GM21825 (cell line): ENCODE results near the gene TMA7.

Experiments
- ATAC-seq: cut with Tn5 transposase; IDR thresholded peaks from one replicate; pipeline ENCODE4 v1.9.1; 2021; ENCODE audit warnings: mild to moderate bottlenecking, moderate library complexity; ENCODE audit not compliant: unreplicated experiment

TMA7 gene

DNA sequence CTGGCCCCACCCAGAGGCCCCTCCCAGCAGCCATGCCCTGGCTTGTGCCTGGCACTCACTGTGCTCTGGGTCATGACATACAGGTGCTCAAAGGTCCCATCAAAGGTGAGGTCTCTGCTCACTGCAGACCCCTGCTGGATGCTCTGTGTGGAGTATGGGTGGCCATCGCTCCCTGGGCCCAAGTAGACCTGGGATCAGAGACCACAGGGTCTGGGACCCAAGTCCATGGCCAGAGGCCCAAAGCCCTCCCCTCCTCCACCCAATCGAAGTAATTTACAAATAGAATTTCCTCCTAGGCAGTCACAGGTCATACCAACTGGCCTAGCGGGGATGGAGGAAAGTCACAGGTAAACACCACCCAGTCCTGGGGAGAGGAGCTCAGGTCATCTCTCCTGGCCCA lies 17.8 kb upstream of the TMA7 start:
- ATAC-seq, result no peak

DNA sequence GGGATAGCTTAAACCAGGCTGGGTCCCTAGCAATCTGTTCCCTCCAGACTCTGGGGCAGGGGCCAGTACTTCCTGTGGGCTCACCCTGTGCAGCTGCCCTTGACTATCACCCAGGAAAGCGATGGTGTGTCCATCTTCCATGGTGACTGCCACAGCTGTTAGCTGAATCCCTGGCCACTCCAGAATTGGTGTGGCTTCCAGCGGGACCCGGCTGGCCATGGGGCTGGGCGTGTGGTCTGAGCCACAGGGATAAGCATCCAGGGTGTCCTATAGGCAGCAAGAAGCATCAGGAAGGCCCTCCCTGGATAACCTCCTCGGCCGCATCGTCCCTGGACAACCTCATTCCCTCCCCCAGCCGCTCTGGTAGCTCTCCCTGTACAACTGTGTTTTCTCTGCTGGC lies 17.4 kb upstream of the TMA7 start:
- no peak for ATAC-seq

DNA sequence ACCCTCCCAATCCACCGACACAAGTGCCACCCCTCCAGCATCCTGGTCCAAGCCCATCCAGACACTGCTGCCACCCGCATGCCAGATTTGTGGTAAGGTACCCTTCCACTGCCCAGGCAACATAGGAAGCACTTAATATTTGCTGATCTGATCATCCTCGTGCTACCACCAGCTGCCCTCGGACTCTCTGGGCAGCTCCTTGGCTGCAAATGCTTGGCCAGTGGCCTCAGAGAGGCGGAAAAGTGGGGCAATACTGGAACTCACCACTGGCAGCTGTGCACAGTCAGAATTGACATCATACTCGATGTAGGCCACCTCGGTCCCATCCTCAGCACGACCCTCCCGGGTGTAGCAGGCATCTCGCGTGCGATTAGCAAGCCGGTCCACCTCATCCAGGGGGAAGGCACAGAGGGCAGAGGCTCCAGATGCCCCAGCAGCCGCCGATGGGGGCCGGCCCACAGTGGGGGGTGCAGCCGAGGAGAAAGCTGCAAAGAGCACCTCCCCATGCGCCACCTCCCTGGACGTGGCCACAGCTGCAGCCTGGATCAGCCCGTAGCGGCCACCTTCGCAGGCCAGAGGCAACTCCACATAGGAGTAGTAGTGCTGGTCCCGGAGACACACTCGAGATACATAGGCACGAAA lies 16.7 kb upstream of the TMA7 start:
- no peak for ATAC-seq

DNA sequence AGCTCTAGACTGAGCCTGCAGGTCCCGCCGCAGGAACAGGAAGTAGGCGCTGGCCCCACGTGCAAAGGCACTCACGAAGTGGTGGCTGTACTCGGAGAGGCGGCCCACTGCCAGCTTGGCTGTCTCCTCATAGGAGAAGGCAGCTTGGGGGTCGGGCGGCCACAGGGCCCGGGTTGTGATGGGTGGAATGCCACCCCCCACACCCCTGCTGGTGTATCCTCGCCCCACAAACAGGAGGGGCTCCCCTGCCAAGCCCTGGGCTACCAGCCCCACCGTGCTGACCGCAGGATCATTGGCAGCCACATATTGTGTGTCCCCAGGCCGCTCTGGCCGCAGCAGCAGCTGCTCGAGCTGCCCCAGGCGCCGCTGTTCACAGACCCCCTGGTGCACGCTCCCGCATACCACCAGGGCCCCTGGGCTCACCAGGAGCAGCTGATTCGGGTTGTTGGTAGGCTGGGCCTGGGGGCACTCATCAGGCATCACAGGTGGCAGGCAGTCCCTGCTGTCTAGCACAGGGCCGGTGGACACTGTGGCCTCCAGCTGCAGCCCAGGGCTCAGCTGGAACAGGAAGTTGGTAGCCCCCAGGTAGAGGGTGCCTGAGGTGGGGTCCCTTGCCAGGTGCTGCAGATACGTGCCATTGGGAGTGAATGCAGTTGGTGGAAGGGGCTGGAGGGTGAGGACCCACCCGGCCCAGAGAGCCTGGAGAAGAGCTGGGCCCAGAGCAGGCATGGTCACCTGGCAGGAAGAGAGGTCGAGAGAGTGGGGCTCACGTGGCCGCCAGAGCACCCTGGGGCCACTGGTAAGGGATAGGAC lies 16.0 kb upstream of the TMA7 start:
- ATAC-seq, result no peak

DNA sequence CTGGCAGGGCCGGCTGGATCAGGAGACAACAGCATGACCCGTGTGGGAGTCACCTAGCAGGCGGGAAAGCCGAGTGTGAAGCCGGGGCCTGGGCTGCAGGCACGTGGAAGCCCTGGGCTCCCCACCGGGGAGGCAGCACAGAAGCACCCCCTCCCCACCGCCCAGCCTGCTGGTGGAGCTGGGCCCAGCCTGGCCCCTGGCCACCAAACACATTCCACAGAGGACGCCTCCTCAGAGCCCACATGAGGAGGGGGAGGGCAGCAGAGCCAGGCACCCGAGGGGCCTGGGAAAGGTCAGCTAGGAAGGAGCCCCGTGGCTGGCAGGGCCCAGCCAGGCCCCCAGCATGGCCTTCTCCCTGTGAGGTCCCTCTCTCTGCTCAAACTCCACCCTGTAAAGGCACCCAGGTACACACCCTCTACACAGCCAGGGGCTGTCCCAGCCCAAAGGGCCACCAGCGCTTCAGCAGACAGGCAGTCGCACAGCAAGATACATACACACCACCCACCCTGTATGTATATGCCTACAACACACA lies 14.7 kb upstream of the TMA7 start:
- ATAC-seq, result no peak

DNA sequence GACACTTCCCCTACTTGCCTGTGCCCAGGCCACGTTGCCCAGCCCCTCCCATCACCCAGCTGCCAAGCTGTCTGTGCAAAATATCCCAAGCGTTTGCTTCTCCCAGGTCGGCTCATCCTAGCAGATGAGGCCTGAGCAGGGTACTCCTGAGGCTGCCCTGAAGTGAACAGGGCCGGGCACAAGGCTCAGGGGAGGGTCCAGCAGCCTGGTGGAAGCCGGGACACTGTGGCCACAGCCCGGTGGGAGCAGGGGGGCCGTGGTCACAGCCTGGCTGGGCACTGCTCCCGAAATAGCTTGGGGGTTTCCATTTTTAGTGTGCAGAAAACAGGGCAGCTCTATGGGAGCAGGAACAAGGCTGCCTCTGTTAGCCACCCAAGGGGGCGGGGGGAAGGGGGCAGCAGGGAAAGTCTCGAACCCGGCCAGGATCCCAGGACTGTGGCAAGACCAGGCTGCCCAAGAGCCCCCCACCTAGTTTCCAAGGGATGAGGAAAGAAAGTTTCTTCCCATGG lies 13.6 kb upstream of the TMA7 start:
- no peak for ATAC-seq

DNA sequence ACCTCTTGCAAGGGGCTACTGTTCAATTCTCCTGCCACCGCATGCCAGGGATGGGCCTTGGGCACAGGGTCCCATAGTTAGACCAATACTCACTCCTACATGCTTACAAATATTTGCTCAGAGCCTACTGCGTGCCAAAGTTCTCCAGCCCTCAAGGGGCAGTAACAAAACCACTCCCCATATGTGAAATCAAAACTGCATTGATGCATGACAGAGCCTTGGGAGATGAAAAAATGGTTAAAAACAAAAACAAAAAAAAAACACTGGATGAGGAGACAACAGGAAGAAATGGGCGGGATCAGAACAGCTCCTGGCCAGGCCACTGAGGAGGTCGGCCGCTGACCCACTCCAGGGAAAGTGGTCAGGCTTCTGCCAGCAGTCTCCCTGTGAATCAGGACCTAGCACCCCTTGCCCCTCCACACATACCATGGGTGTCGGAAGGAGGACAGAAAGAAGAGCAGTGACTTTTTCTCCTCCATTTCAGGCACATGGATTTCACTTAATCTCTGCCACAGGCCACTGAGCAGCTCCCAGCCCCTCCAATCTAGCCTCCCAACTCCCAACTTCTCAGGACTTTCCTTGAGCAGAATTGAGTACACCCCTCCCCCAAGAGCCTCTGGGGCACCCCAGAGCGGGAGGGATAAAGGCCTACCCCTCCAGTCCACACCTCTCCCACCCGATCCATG lies 13.0 kb upstream of the TMA7 start:
- ATAC-seq, result no peak

DNA sequence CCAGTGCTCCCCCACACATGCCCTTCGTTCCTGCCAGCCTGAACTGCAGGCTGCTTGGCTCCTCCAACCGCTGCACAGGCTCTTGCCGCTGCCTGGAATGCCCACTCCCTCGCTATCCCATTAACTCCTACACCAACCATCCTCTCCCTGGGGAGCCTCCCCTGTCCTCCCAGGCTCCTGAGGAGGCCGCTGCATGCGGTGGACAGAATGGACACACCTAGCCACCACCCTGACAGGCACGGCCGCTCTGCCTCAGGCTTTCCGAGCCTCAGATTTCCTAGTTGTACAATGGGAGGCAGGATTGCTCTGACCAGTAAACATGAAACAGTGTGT lies 12.5 kb upstream of the TMA7 start:
- ATAC-seq, result no peak

DNA sequence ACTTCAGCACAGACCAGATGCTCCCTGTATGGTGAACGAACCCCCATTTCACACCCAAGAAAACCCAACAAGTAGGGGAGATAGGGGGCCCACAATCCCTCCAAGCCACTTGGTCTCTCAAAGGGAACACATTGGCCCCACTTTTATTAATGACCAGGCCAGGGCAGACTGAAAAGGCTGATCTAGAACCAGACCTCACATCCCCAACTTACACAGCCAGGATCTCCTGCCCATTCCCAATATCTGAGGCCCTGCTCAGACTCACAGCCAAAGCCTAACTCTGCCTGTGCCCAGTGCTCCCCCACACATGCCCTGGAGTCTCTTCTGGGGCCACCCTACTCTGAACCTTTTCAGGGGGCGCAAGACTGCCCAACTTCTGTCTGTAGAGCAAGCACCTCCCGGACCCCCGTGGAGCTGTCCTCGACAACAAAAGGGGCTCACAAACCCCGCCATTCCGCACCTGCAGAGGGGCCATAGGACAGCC lies 11.9 kb upstream of the TMA7 start:
- no peak for ATAC-seq

DNA sequence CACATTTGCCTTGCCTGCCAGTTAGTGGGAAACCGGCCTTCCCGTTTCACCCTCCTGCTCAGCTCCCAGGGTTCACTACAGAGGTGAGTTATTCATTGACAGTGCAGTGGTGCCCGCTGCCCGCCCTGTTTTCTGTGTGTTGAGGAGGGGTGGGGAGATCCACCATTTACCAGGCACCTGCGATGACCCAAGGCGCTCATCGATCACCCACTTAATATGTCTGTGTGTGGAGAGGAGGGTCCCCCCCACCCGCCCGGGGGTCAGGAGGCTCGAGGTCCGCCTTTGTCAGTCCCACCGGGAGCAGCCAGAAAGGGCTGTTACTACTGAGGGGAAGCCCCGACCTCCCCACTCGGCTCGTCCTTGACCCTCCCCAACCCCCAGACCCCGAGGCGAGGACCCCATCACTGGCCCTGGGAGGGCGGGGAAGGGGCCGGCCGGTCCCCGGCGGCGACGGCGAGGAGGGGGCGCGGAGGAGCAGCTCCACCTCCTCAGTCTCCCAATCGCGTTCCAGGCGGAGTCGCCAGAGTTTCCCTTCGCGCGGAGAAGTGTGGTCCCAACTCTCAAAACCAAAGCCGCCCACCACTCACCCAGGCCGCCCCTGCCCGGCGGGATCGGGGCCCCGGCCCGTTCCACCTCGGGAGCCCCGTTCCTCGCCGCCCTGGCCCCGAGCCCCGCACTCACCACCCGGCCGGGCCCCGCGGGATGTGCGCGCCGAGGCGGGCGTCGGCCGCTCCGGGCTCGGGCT lies 11.3 kb upstream of the TMA7 start:
- ATAC-seq, result no peak

DNA sequence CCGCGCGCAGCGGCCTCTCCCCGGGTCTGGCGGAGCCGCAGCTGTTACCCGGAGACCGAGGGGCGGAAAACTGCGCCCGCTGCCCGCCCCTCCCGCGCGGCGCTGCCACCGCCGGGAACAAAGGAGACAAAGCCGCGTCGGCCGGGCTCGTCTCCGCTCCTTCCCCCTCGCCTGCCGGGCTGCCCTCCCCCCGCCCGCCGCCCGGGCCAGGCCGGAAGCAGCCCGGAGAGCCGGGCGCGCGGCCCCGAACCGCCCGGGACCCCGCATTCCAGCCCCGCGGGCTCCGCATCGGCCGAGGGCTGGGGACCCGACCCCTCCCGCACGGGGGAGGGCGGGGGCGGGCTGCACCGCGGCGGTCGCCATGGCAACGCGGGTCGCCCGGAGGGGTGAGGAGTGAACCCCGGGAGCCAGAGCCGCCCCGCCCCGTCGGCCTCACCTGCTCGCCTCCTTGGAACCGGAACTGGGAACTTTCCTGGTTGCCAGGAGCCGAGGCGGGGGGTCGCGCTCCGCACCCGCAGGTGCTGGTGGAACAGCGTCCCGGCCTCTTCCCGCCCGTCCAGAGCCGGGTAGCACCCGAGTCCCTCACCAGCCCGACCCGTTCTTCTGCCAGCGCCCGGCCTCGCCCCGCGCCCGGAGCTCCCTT lies 10.6 kb upstream of the TMA7 start:
- no peak for ATAC-seq

DNA sequence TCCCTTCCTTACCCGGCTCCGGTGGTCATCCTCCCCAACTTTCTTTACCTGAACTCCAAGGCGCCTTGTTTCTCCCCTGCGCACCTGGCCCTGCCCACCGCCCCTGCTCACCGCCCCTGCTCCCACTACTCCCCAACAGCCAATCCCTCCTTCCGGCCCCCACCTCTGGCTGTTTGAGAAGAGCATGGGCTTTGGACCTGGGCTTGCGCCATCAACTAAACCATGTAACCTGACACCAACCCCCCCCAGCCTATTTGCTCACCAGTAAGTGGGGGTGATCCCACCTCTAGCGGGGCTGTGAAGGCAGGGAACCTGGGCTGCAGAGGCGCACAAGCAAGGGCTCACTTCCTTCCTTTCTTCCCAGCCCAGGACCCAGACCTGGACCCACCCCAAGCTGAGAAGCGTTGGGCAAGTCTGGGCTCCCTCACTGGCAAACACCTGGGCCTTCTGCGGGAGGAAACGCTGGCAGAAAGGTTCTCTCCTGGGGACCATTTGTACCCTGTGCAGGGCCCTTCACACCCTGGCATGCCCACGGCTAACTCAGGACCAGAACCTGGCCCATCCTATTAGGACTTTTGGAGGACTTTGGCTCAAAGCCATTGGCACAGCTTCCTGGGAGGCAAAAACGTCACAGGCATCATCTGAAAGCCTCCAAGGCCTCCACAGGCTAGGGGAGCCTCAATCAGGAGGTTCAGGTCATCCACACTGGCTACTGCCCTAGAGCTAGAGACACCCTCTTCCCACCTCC lies 9.9 kb upstream of the TMA7 start, which contains the start of gene PLXNB1:
Gene PLXNB1 (minus strand): TSS at position 127 of the 748 bp plus-strand sequence. CDS start 5,475 bp downstream, outside the sequence.
- no peak for ATAC-seq

DNA sequence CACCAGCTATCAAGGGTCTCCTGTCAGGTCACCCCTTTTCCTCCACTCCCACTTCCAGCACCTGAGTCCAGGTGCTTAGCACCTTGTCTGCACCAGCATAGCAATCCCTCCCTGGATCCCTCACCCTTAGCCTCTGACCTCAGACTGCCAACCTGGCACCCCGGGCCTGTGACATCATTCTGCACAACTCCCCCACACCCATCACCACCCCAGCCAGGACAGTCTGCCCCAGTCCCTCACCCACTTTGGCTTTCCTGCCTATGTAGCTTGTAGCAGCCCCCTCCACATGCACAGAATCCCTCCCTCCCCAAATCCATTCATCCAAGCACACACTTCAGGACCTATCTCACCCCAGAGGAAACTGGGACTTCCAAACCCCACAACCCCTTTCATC lies 9.4 kb upstream of the TMA7 start:
- no peak for ATAC-seq

DNA sequence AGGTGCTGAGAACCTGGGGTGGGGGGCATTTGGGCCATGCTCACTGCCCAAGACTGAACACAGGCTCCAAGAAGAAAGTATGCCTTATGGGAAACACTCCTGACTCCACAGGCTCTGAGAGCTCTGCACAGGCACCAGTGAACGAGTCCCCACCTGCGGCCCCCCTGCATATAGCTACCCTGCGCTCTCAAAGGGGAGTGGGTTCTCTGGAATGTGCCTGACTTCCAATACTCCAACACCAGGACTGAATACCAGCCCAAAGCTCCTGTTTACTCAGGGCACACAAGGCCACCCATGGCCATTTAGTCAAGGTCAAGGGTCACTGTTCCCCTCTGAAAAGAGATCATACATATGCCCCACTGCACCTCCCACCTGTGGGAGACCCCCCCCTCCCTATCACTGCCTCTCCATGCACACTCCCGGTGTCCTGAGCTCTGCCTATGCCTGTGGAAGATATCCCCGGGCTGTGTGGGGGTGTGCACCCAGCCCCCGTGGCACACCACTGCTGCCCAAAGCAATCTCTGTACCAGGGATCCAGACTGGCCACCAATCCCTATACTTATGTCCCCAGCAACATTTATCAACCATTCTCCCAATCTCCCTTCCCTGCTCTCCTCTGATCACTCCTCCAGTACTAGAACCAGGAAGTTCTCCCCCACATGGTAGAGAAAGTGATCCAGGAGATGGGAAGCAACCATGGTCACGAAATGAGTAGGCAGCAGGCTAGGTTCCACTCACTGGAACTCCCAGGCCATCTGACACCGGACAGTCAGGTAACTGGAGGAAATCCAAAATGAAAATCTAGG lies 8.6 kb upstream of the TMA7 start:
- ATAC-seq, result no peak

DNA sequence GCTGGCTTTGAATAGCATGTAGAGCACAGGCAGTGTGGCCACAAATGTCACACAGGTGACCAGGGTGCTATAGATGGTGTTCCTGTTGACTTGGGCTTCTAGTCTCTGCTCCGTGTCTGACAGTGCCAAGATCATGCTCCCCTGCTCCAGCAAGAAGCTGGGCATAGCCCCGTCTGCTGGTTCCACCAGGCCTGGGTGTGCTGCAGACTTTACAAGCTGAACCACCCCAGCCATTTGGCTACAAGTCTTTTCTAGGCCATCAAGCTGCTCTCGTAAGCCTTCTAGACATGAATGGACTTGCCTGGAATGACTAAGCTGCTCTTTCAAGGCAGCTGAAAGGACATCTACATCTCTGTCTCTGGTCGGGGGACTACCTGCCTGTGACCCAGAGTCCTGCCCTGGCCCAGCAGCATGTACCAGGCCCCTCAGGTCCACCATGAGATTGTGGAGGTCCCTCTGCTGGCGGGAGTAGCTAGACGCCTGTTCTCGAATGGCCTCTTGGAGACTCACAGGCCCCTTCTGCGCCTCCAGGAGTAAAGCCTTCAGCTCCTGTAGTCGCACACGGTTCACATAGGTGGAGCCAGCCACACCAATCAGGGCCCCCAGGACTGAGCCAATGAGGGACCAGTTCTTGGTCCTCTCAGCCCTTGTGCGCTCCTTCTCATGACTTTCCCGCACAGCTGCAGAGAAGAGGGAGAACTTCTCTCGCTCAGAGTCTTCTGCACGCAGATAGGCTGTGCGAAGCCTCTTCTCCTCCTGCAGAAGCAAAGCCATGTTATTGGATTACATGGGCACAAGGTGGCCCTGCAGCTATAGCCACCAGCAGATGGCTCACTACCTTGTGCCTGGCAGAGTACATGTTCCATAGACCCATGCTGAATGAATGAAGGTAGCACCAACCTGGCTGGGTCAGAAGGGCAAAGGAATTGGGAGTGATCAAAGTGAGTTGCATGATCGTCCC lies 7.4 kb upstream of the TMA7 start:
- ATAC-seq, result no peak

DNA sequence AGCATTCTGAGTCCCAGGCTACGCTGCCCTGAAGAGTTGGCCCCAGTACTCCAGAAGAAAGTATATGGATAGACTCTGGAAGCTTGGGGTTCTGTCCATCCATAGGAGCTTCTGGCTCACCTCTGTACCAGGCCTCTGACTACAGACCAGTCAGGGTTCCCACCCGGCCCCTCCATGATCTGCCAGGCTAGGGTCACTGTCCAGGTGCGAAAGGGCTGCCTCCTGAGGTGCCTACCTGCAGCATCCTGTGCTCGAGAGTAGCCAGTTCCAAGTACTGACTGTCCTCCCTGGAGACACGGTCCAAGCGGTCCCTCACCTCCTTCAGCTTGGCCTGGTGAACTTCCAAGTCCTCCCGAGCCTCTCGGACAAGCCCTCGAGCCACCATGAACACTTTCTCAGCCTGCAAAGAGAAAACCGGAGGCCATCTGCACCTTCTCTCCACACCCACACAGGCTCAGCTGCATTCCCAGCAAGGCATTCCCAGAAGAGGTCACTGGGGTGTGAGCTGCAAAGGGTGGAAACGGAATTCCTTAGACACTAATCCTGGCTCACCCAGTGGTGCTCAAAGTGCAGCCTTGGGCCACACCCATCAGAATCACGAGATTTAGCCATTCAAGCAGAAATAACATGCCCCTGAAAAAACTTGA lies 6.5 kb upstream of the TMA7 start:
- no peak for ATAC-seq

DNA sequence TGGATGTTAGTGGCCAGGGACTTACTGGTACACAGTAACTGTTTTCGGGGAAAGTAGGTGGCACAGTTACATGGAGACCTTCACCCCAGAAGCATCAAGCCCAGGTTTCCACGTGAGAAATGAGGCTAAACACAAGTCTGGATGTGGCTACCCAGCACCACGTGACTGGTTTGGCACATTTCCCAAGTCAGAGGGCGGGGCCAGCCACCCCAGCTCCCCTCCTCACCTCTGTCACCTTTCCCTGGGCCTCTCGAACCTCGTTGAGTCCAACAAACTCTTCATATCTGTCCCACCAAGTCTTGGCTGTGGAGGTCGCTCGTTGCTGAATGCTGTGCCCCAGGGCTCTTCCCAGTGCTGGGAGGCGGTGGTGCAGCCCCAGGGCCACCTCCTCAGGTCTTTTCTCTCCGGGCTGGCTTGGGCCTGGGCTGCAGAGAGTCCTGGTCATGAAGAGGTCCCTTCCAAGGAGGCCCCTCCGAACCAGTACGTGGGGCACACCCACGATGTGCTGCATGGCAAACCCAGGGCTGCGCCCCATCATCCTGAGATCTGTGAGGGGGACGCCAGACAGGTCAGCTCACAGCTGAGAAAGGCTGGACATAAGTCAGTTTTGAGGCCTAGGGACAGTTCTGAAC lies 5.3 kb upstream of the TMA7 start:
- ATAC-seq, result no peak
